Neural cell (in vitro differentiated cells): Measurements from ENCODE around the gene SHISA9. TPM values are rescaled to one million over a fixed set of nuclear protein-coding genes. Genes with fewer than 3 reads are reported as not detected.

ENCODE experiments used
- H2AFZ ChIP-seq: fragments of 200-600, 300-800 bp; sonication (generic), shearing (Covaris generic); 2 replicates; pipeline ENCODE4 v1.6.0; 2014; ENCODE audit warnings: low read depth, mild to moderate bottlenecking, antibody characterized with exemption, low read length, moderate library complexity
- H3F3A ChIP-seq: fragments of 200-600 bp; shearing (Covaris generic); 2 replicates; pipeline ENCODE4 v1.6.1; 2016; ENCODE audit warnings: mild to moderate bottlenecking, moderate library complexity, mixed read lengths, antibody characterized with exemption, low read length; ENCODE audit not compliant: insufficient read depth, poor library complexity, severe bottlenecking
- H3K27ac ChIP-seq: fragments of 200-600, 300-800 bp; sonication (generic), shearing (Covaris generic); 2 replicates; pipeline ENCODE4 v1.5.1; 2014; ENCODE audit warnings: mild to moderate bottlenecking, low read length, moderate library complexity
- H3K27me3 ChIP-seq: fragments of 300-800, 200-600 bp; sonication (generic), shearing (Covaris generic); 2 replicates; pipeline ENCODE4 v1.6.0; 2014; ENCODE audit warnings: mild to moderate bottlenecking, low read depth, low read length, moderate library complexity; ENCODE audit not compliant: insufficient read depth
- H3K36me3 ChIP-seq: fragments of 300-800, 200-600 bp; sonication (generic), shearing (Covaris generic); 2 replicates; pipeline ENCODE4 v1.5.1; 2014; ENCODE audit warnings: mild to moderate bottlenecking, antibody characterized with exemption, low read length, moderate library complexity; ENCODE audit not compliant: insufficient read depth
- H3K4me2 ChIP-seq: fragments of 300-800, 200-600 bp; sonication (generic), shearing (Covaris generic); 2 replicates; pipeline ENCODE4 v1.6.0; 2014; ENCODE audit warnings: mild to moderate bottlenecking, low read length
- H3K4me3 ChIP-seq: fragments of 300-800, 200-600 bp; sonication (generic), shearing (Covaris generic); 2 replicates; pipeline ENCODE4 v1.5.1; 2014; ENCODE audit warnings: mild to moderate bottlenecking, low read length, moderate library complexity
- H3K79me2 ChIP-seq: fragments of 200-600 bp; shearing (Covaris generic); replicated peaks from 2 replicates; pipeline ENCODE4 v1.6.0; 2014; ENCODE audit warnings: mild to moderate bottlenecking, low read length, moderate library complexity; ENCODE audit not compliant: insufficient read depth
- H3K9ac ChIP-seq: fragments of 300-800, 200-600 bp; sonication (generic), shearing (Covaris generic); 2 replicates; pipeline ENCODE4 v1.6.1; 2016; ENCODE audit warnings: mild to moderate bottlenecking, low read length, mixed read lengths
- H3K9me2 ChIP-seq: fragments of 200-600 bp; shearing (Covaris generic); 2 replicates; pipeline ENCODE4 v1.6.1; 2016; ENCODE audit warnings: mild to moderate bottlenecking, low read length, mixed read lengths; ENCODE audit not compliant: insufficient read depth
- H3K9me3 ChIP-seq: fragments of 200-600, 300-800 bp; sonication (generic), shearing (Covaris generic); 2 replicates; pipeline ENCODE4 v1.6.1; 2016; ENCODE audit warnings: mild to moderate bottlenecking, mixed run types, low read length, moderate library complexity, mixed read lengths
- H4K20me1 ChIP-seq: fragments of 200-600 bp; shearing (Covaris generic); 2 replicates; pipeline ENCODE4 v1.6.1; 2016; ENCODE audit warnings: mild to moderate bottlenecking, mixed run types; ENCODE audit not compliant: insufficient read depth
- CTCF ChIP-seq: fragments of 450-650 bp; IDR thresholded peaks from 2 replicates; pipeline ENCODE4 v1.5.1; 2014; ENCODE audit warnings: antibody characterized with exemption, mild to moderate bottlenecking, moderate library complexity; ENCODE audit not compliant: poor library complexity, severe bottlenecking
- EP300 ChIP-seq: fragments of 450-650 bp; conservative IDR thresholded peaks from 2 replicates; pipeline ENCODE4 v1.6.1; 2014; ENCODE audit warnings: antibody characterized with exemption, mild to moderate bottlenecking, moderate library complexity; ENCODE audit not compliant: poor library complexity, severe bottlenecking
- EZH2 ChIP-seq: fragments of 200-600, 300-800 bp; shearing (Covaris generic), sonication (generic); IDR thresholded peaks from 2 replicates; pipeline ENCODE4 v1.6.1; 2014; ENCODE audit warnings: antibody characterized with exemption, low read length, borderline replicate concordance, mild to moderate bottlenecking; ENCODE audit not compliant: insufficient read depth, poor library complexity, severe bottlenecking
- MXI1 ChIP-seq: fragments of 450-650 bp; conservative IDR thresholded peaks from 2 replicates; pipeline ENCODE4 v1.6.1; 2014; ENCODE audit warnings: antibody characterized with exemption, mild to moderate bottlenecking; ENCODE audit not compliant: poor library complexity, severe bottlenecking
- POLR2AphosphoS5 ChIP-seq: IDR thresholded peaks from 2 replicates; pipeline ENCODE4 v1.6.1; 2012
- RAD21 ChIP-seq: fragments of 450-650 bp; conservative IDR thresholded peaks from 2 replicates; pipeline ENCODE4 v1.6.1; 2014; ENCODE audit warnings: antibody characterized with exemption, mild to moderate bottlenecking, moderate library complexity
- SMC3 ChIP-seq: fragments of 450-650 bp; conservative IDR thresholded peaks from 2 replicates; pipeline ENCODE4 v1.6.1; 2014; ENCODE audit warnings: antibody characterized with exemption, mild to moderate bottlenecking, moderate library complexity; ENCODE audit not compliant: poor library complexity
- TAF1 ChIP-seq: IDR thresholded peaks from 2 replicates; pipeline ENCODE4 v1.6.1; 2012; ENCODE audit warnings: low read depth
- polyA plus RNA-seq: library from polyadenylated mRNA; depleted of rRNA; stranded (reverse); fragments of >200 nt; gene quantifications from 2 replicates; pipeline ENCODE4 v1.2.3, GENCODE V29; 2014
- TF ChIP-seq, protein P1 (sequence below): IDR thresholded peaks from 2 replicates; pipeline ENCODE4 v1.6.1; 2012; ENCODE audit warnings: borderline replicate concordance

Gene SHISA9
- polyA plus RNA-seq, 1 donor from 2014 or later, result 2.0 TPM

DNA sequence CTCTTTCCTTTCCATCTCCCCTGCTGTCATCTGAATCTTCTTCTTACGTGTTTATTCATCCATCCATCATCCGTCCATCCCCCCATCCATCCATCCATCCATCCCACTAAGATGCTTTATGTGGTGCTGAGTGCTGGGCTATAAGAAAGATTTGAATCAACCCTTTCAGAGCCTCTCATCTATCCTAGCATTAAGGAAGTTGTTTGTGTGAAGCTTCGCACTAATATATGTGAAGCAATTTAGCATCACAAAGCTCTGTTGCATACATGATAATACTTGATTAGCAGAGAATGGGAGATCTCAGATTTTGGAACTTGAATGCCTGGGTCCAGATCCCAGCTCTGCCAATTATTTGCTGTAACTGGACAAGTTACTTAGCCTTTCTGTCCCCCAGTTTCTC, 255.7 kb downstream of the SHISA9 start:
- H3F3A ChIP-seq, result no peaks in the 10 kb centered on the region
- no peak overlapping the region for H3K4me3 ChIP-seq
- no peaks in the 10 kb centered on the region for H3K79me2 ChIP-seq
- no peak overlapping the region for H3K9ac ChIP-seq
- TF ChIP-seq EZH2 (no peak), POLR2AphosphoS5 (no peak), EP300 (no peak), RAD21 (no peak), TAF1 (no peak), SMC3 (no peak), MXI1 (no peak), CTCF (no peak)
- TF ChIP-seq, protein P1, sequence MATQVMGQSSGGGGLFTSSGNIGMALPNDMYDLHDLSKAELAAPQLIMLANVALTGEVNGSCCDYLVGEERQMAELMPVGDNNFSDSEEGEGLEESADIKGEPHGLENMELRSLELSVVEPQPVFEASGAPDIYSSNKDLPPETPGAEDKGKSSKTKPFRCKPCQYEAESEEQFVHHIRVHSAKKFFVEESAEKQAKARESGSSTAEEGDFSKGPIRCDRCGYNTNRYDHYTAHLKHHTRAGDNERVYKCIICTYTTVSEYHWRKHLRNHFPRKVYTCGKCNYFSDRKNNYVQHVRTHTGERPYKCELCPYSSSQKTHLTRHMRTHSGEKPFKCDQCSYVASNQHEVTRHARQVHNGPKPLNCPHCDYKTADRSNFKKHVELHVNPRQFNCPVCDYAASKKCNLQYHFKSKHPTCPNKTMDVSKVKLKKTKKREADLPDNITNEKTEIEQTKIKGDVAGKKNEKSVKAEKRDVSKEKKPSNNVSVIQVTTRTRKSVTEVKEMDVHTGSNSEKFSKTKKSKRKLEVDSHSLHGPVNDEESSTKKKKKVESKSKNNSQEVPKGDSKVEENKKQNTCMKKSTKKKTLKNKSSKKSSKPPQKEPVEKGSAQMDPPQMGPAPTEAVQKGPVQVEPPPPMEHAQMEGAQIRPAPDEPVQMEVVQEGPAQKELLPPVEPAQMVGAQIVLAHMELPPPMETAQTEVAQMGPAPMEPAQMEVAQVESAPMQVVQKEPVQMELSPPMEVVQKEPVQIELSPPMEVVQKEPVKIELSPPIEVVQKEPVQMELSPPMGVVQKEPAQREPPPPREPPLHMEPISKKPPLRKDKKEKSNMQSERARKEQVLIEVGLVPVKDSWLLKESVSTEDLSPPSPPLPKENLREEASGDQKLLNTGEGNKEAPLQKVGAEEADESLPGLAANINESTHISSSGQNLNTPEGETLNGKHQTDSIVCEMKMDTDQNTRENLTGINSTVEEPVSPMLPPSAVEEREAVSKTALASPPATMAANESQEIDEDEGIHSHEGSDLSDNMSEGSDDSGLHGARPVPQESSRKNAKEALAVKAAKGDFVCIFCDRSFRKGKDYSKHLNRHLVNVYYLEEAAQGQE, result no peak
- no peak overlapping the region for H3K27ac ChIP-seq
- no peaks in the 10 kb centered on the region for H3K27me3 ChIP-seq
- H3K9me2 ChIP-seq, result no peaks in the 10 kb centered on the region
- no peak overlapping the region for H2AFZ ChIP-seq
- no peak overlapping the region for H3K4me2 ChIP-seq
- no peaks in the 10 kb centered on the region for H4K20me1 ChIP-seq
- H3K9me3 ChIP-seq, result no peaks in the 10 kb centered on the region
- H3K36me3 ChIP-seq, result no peaks in the 10 kb centered on the region

- no peak overlapping the region for H3K4me2 ChIP-seq
- H3K27me3 ChIP-seq, result no peaks in the 10 kb centered on the region
- H3K36me3 ChIP-seq, result no peaks in the 10 kb centered on the region
- no peaks in the 10 kb centered on the region for H3K9me3 ChIP-seq
- no peaks in the 10 kb centered on the region for H3F3A ChIP-seq
- TF ChIP-seq EZH2, result no peak
- TF ChIP-seq CTCF, result no peak
- TF ChIP-seq, protein P1, result no peak
- TF ChIP-seq SMC3, result no peak
- H3K9ac ChIP-seq, result no peak overlapping the region
- no peak overlapping the region for H3K4me3 ChIP-seq
- H3K27ac ChIP-seq, result no peak overlapping the region
- no peaks in the 10 kb centered on the region for H3K79me2 ChIP-seq
- H2AFZ ChIP-seq, result no peak overlapping the region
- H3K9me2 ChIP-seq, result no peaks in the 10 kb centered on the region
- no peaks in the 10 kb centered on the region for H4K20me1 ChIP-seq
Observed at GRCh38 chr16:13158427-13158826, 257.0 kb downstream of the SHISA9 start.
